ENCODE data around the gene ARL6IP4. TPM values are rescaled to one million over a fixed set of nuclear protein-coding genes. Genes with fewer than 3 reads are reported as not detected.
A peak's percentile ranks its signal among the peaks of the same experiment; 100 is the strongest.

ARL6IP4 gene
- polyA plus RNA-seq, 3 donors, result 152 to 268 (median 167) TPM

DNA sequence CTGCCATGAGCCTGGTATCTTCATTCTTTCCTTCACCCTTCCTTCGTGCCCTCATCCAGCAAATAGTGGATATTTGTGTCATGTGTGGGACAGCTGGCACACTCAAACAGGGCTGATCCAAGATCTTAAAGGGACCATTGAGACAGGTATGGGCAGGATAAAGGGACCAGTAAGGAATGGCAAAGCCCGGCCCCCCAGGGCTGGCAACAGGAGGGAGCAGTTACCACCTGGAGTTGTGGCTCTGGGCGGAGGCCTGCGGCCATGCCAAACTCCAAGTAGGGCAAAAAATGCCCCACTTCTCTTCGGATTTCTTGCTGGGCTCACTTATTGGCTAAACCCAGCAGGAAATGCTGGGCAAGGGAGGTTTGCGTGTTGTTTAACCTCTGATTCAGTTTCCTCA lies 3.3 kb upstream of the ARL6IP4 start:
- Mint-ChIP-seq H3K36me3 (peaks cover 7 to 18% of the 10 kb centered on the region in 2 donors), H3K27ac (no peak overlapping the region), H3K4me3 (no peak overlapping the region), H3K27me3 (ENCODE audit: low read depth in 3 of 3) (no peaks in the 10 kb centered on the region), H3K9me3 (no peaks in the 10 kb centered on the region), H3K4me1 (peaks cover 45% of the 10 kb centered on the region)
- H3K79me2 ChIP-seq (ENCODE audit: insufficient read depth, low read length), result peaks cover 67% of the 10 kb centered on the region
- no peak overlapping the region for H3K4me2 ChIP-seq (replicated peaks; ENCODE audit: extremely low read depth, low read length, poor library complexity, severe bottlenecking)
- intact Hi-C loops (cut with micrococcal nuclease), result loop anchor here (5.0 to 10.0 kb wide), 3 partner anchors 255 to 388 kb away; partner anchors contain the start of genes MPHOSPH9 (in 2 of the 2), MTRFR (in 2 of the 2) and SBNO1 (in 1 of the 2)
- 93% methylated on average over 3 of the region's 6 CpGs for WGBS (ENCODE audit: insufficient coverage)
- DNase-seq, result no peak
- H3K4me3 ChIP-seq (replicated peaks in 1 of 3; ENCODE audit: low read depth in 2 of 3, low read length in 3 of 3), result no peak overlapping the region
- H2AFZ ChIP-seq (ENCODE audit: insufficient read depth, low read depth, low read length, poor library complexity, severe bottlenecking), result no peak overlapping the region
- peaks cover 47 to 55% of the 10 kb centered on the region in 2 donors for H3K4me1 ChIP-seq (ENCODE audit: control insufficient read depth in 1 of 2, insufficient read depth in 2 of 2, low read length in 2 of 2)
- no peaks in the 10 kb centered on the region for H3K9me3 ChIP-seq (replicated peaks in 1 of 2; ENCODE audit: control insufficient read depth in 1 of 2, insufficient read depth in 1 of 2, low read length in 2 of 2)
- peaks cover 5 to 14% of the 10 kb centered on the region in 2 donors for H3K36me3 ChIP-seq (replicated peaks in 1 of 2; ENCODE audit: control insufficient read depth in 1 of 2, insufficient read depth in 2 of 2, low read length in 2 of 2)
- peaks cover 28% of the 10 kb centered on the region for H4K20me1 ChIP-seq (ENCODE audit: insufficient read depth, low read length)
- no peak overlapping the region for H3K27ac ChIP-seq (ENCODE audit: low read depth in 1 of 2, low read length in 2 of 2)
- H3K9ac ChIP-seq (ENCODE audit: insufficient read depth, low read length, poor library complexity, severe bottlenecking), result no peak overlapping the region
- H3K27me3 ChIP-seq (ENCODE audit: control insufficient read depth in 2 of 2, insufficient read depth in 2 of 2, low read length in 2 of 2), result no peaks in the 10 kb centered on the region
- TF ChIP-seq, protein P1, sequence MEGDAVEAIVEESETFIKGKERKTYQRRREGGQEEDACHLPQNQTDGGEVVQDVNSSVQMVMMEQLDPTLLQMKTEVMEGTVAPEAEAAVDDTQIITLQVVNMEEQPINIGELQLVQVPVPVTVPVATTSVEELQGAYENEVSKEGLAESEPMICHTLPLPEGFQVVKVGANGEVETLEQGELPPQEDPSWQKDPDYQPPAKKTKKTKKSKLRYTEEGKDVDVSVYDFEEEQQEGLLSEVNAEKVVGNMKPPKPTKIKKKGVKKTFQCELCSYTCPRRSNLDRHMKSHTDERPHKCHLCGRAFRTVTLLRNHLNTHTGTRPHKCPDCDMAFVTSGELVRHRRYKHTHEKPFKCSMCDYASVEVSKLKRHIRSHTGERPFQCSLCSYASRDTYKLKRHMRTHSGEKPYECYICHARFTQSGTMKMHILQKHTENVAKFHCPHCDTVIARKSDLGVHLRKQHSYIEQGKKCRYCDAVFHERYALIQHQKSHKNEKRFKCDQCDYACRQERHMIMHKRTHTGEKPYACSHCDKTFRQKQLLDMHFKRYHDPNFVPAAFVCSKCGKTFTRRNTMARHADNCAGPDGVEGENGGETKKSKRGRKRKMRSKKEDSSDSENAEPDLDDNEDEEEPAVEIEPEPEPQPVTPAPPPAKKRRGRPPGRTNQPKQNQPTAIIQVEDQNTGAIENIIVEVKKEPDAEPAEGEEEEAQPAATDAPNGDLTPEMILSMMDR (IDR thresholded peaks at IDR 0.05), result no peak

- no peaks in the 10 kb centered on the region for H3K27me3 ChIP-seq (ENCODE audit: control insufficient read depth in 2 of 2, insufficient read depth in 2 of 2, low read length in 2 of 2)
- Mint-ChIP-seq H3K27ac (peak overlapping the region in 2 of 7 donors; percentile 55 to 76), H3K27me3 (ENCODE audit: low read depth in 3 of 3) (no peaks in the 10 kb centered on the region), H3K9me3 (no peaks in the 10 kb centered on the region), H3K4me3 (no peak overlapping the region), H3K4me1 (peaks cover 52% of the 10 kb centered on the region), H3K36me3 (peaks cover 8 to 23% of the 10 kb centered on the region in 2 donors)
- peaks cover 53 to 62% of the 10 kb centered on the region in 2 donors for H3K4me1 ChIP-seq (ENCODE audit: control insufficient read depth in 1 of 2, insufficient read depth in 2 of 2, low read length in 2 of 2)
- TF ChIP-seq, protein P1 (IDR thresholded peaks at IDR 0.05), result no peak
- peaks cover 34% of the 10 kb centered on the region for H4K20me1 ChIP-seq (ENCODE audit: insufficient read depth, low read length)
- H3K4me3 ChIP-seq (replicated peaks in 1 of 3; ENCODE audit: low read depth in 2 of 3, low read length in 3 of 3), result no peak overlapping the region
- WGBS (ENCODE audit: insufficient coverage), result 96% methylated on average over 8 of the region's 9 CpGs
- H3K36me3 ChIP-seq (replicated peaks in 1 of 2; ENCODE audit: control insufficient read depth in 1 of 2, insufficient read depth in 2 of 2, low read length in 2 of 2), result peaks cover 12 to 21% of the 10 kb centered on the region in 2 donors
- H3K27ac ChIP-seq (ENCODE audit: low read depth in 1 of 2, low read length in 2 of 2), result no peak overlapping the region
- H3K79me2 ChIP-seq (ENCODE audit: insufficient read depth, low read length), result peaks cover 73% of the 10 kb centered on the region
- H3K9me3 ChIP-seq (replicated peaks in 1 of 2; ENCODE audit: control insufficient read depth in 1 of 2, insufficient read depth in 1 of 2, low read length in 2 of 2), result no peaks in the 10 kb centered on the region
- intact Hi-C loops (cut with micrococcal nuclease), result loop anchor here (5.0 to 10.0 kb wide), 3 partner anchors 254 to 387 kb away; partner anchors contain the start of genes MPHOSPH9 (in 2 of the 2), MTRFR (in 2 of the 2) and SBNO1 (in 1 of the 2)
- no peak for DNase-seq
- no peak overlapping the region for H2AFZ ChIP-seq (ENCODE audit: insufficient read depth, low read depth, low read length, poor library complexity, severe bottlenecking)
- no peak overlapping the region for H3K9ac ChIP-seq (ENCODE audit: insufficient read depth, low read length, poor library complexity, severe bottlenecking)
- H3K4me2 ChIP-seq (replicated peaks; ENCODE audit: extremely low read depth, low read length, poor library complexity, severe bottlenecking), result no peak overlapping the region
These were observed 2.7 kb upstream of the ARL6IP4 start for GRCh38 chr12:122977655-122978392.

All from CD14-positive monocyte (primary cell).